AG04449 (cell line): ENCODE measurements around the gene FAM111B.

Experiments used
- CTCF ChIA-PET: fragments of 350-600 bp; formaldehyde crosslinking; extraction: SDS; loops from one replicate; lab custom pipeline; 2021; ENCODE audit warnings: antibody characterized with exemption; lab: Yijun Ruan, JAX
- POLR2A ChIA-PET: fragments of 400-600, 350-600 bp; formaldehyde crosslinking; extraction: SDS; loops from one replicate; lab custom pipeline; 2020; ENCODE audit warnings: antibody characterized with exemption, inconsistent platforms; lab: Yijun Ruan, JAX
- DNase-seq: peaks from one replicate; pipeline ENCODE4 v3.0.0-alpha.2; 2010; ENCODE audit warnings: low read depth, low spot score
- H3K4me3 ChIP-seq: 2 replicates; pipeline ENCODE4 v1.5.1; 2011; ENCODE audit warnings: low read depth, mild to moderate bottlenecking, control low read depth, low read length
- CTCF ChIP-seq: IDR thresholded peaks from one replicate; pipeline ENCODE4 v1.5.1; 2011; ENCODE audit warnings: mild to moderate bottlenecking, moderate library complexity, low read length, control low read depth, inconsistent platforms; ENCODE audit not compliant: insufficient read depth; ENCODE audit errors: missing control alignments

FAM111B gene

GRCh38 chr11:59174664-59175033, 67.6 kb downstream of the FAM111B start:
- ChIA-PET CTCF (interaction anchor here (1.3 to 18.9 kb wide), 6 partner anchors 10 to 255 kb away, joined by 4 to 450 read pairs (median 56); partner anchors contain the start of gene MPEG1), POLR2A (interaction anchor here (0.7 to 0.9 kb wide), 2 partner anchors 14 to 24 kb away, joined by 3 to 5 read pairs; no protein-coding TSS in a partner anchor)
- TF ChIP-seq CTCF, result no peak
- no peak for DNase-seq
- no peak overlapping the region for H3K4me3 ChIP-seq

GRCh38 chr11:59175091-59175501, 68.1 kb downstream of the FAM111B start:
- POLR2A ChIA-PET, result interaction anchor here (0.7 kb wide), 1 partner anchor 23 kb away, joined by 5 read pairs; no protein-coding TSS in a partner anchor
- CTCF ChIA-PET, result interaction anchor here (1.3 to 18.9 kb wide), 6 partner anchors 11 to 255 kb away, joined by 4 to 450 read pairs (median 56); partner anchors contain the start of gene MPEG1

GRCh38 chr11:59176330-59176729, 69.3 kb downstream of the FAM111B start:
- DNase-seq, result no peak
- no peak for TF ChIP-seq CTCF
- no peak overlapping the region for H3K4me3 ChIP-seq
- CTCF ChIA-PET, result interaction anchor here (1.0 to 18.9 kb wide), 5 partner anchors 10 to 30 kb away, joined by 5 to 450 read pairs (median 69); partner anchors contain the start of gene MPEG1
- POLR2A ChIA-PET, result no interaction called here

More at GRCh38 chr11:59175091-59175501, 68.1 kb downstream of the FAM111B start:
- no peak for DNase-seq
- H3K4me3 ChIP-seq, result no peak overlapping the region
- TF ChIP-seq CTCF, result no peak
